Left kidney (tissue), 2 donors: Measurements from ENCODE around the gene TCP10L. TPM values are rescaled to one million over a fixed set of nuclear protein-coding genes. Genes with fewer than 3 reads are reported as not detected.
"Not testable (repeated sequence)": the region's sequence is repeated elsewhere in the genome, so short reads cannot be mapped to it uniquely, and the experiment has no call there.

Experiments used
- DNase-seq: peaks from one replicate; pipeline ENCODE4 v3.0.0-alpha.2; 2013
- polyA plus RNA-seq: library from polyadenylated mRNA; unstranded; fragments of 120-200 nt; gene quantifications from one replicate; pipeline ENCODE4 v1.2.1, GENCODE V29; 2013; ENCODE audit not compliant: insufficient read length

TCP10L gene
- polyA plus RNA-seq, 1 donor: 2.0 TPM

- DNase-seq: no peak
These were observed 30.3 kb downstream of the TCP10L start for GRCh38 chr21:32554832-32555638.

DNA sequence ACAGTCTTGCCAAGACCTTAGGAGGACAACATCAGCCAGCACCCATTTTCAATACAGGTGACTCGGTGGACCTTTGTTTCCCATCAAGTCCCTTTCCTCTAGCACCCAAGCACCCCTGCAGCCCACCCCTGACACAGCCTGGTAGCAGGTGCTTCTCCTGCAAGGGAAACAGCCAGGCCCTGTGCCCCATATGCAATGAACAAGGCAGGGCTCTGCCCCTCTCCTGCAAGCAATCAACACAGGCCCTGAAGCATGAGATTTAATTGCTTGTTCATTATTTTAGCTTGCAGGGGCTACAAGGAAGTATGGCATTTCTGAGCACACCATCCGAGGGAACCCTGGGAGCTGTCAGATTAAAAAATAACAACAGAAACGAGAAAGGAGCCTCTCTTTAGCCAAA is 35.4 kb downstream of the TCP10L start:
- no peak for DNase-seq

DNA sequence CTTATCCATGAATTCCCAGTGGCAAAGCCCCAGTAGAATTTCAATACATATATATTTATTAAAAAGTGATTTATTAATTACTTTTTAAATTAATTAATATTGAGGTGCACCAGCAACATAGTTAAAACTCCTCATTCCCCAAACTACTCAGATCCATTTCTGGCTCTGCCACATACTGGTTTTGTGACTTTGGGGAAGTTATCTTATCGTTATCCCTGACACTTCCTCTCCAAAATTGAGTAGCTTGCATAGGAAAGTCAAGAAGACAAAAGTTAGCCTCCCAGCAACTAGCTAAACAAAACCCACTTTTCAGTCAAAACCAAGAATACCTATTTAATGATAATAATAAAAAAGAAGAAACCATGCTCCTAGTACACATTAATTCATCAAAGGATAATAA is 35.9 kb downstream of the TCP10L start:
- no peak for DNase-seq

- no peak for DNase-seq
These were observed 36.3 kb downstream of the TCP10L start for GRCh38 chr21:32548978-32549377.

GRCh38 chr21:32547018-32547417 is 38.3 kb downstream of the TCP10L start:
- no peak for DNase-seq

- no peak for DNase-seq
These were observed 39.3 kb downstream of the TCP10L start for GRCh38 chr21:32545948-32546441.

- DNase-seq: no peak
These were observed 40.6 kb downstream of the TCP10L start for GRCh38 chr21:32544697-32545096.

DNA sequence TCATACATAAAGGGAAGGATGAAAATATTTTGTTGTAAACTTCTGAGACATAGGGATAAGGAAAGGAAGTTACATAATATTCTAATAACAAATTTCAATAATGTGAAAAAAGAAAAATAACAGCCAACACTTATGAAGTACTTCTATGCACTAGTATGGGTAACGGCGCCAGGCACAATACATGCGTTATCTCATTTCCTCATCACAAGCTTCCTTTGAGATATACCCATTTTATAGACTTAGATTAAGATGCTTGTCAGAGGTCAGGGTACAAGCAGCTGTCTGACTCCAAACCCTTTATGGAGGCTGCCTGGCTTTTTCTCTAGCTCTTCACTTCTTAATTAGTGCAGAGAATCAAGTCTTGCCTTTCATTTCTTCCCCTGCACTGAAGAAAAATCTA is 41.3 kb downstream of the TCP10L start:
- no peak for DNase-seq

DNA sequence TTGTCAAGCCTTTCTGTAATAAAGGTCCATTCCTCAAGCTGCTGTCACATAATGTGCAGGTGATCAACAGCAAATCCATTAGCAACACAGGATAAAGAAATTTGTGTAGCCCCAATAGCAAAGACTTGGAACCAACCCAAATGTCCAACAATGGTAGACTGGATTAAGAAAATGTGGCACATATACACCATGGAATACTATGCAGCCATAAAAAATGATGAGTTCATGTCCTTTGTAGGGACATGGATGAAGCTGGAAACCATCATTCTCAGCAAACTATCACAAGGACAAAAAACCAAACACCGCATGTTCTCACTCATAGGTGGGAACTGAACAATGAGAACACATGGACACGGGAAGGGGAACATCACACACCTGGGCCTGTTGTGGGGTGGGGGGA is 42.3 kb downstream of the TCP10L start:
- DNase-seq: not testable (repeated sequence)

DNA sequence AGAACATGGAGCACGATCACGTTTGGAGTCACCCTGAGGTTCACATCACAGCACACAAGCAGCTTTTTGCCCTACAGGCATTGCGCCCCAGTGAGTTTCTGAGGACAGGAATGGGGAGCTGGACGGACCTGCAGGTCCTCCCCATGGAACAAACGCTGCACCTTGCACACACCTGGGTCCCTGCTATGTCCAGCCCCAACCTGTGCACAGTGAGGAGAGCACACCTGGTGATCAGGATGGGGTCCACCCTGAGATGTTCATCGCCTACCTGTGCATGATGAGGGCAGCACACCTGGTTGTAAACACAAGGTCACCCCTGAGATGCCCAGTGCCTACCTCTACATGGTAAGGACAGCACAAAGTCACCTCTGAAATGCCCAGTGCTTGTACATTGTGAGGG is 45.9 kb downstream of the TCP10L start:
- no peak for DNase-seq

DNA sequence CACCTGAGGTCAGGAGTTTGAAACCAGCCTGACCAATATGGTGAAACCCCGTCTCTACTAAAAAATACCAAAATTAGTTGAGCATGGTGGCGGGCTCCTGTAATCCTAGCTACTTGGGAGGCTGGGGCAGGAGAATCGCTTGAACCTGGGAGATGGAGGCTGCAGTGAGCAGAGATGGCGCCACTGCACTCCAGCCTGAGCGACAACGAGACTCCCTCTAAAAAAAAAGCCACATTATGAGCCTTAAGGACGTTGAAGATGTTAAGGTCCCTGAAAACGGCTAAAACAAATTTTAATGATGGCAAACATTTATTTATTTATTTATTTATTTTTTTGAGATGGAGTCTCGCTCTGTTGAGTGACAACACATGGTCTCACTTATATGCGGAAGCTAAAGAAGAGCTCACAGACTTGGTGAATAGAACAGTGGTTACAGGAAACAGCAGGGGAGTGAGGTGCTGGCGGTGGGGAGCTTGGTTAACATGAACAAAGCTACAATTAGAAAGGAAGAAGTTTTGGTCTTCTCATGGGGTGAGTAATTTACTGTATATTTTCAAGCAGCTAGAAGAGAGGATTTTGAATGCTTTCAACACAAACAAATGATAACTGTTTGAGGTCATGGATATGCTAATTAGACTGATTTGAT is 47.1 kb downstream of the TCP10L start:
- no peak for DNase-seq

DNA sequence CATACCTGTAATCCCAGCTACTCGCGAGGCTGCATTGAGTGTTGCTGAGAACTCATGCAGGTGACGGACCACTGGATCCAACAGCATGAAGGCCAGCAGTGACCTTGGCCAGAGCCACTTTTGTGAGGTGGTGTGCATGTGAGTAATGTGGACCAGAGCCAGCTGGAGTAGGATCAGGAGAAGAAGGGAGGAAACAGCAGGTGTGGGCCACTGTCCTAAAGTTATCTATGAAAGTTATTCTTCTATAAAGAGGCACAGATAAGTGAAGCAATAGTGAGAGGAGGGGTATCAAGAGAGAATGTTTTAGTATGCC is 47.8 kb downstream of the TCP10L start:
- DNase-seq: no peak

- no peak for DNase-seq
These were observed 49.7 kb downstream of the TCP10L start for GRCh38 chr21:32535612-32536011.

GRCh38 chr21:32534113-32534512 is 51.2 kb downstream of the TCP10L start:
- DNase-seq: no peak

DNA sequence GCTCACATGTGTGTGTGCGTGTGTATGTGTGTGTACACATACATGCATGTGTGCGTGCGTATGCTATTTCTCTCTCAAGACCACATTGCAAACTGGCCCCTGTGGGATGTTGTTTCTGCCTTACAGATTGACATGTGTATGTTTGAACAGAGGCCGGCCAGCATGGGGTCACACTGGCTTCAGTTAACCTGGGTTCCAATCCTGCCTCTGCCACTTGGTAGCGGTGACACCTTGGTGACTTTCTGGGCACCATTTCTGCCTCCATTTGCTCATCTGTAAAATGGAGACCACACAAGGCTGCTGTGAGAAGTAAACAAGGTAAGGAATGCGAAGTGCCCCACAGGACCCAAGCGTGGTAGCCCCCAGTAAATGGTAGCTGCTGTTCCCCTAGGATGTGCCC is 51.7 kb downstream of the TCP10L start:
- no peak for DNase-seq

DNA sequence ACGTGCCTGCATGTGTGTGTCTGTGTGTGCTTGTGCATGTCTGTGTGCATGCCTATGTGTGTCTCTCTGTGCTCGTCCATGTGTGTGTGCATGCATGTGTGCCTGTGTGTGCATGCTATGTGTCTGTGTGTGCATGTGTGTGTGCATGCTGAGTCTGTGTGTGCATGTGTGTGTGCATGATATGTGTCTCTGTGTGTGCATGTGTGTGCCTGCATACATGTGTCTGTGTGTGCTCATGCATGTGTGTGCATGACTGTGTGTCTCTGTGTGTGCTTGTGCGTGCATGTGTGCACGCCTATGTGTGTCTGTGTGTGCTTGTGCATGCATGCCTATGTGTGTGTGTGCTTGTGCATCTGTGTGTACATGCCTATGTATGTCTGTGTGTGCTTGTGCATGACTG is 52.3 kb downstream of the TCP10L start:
- no peak for DNase-seq

DNA sequence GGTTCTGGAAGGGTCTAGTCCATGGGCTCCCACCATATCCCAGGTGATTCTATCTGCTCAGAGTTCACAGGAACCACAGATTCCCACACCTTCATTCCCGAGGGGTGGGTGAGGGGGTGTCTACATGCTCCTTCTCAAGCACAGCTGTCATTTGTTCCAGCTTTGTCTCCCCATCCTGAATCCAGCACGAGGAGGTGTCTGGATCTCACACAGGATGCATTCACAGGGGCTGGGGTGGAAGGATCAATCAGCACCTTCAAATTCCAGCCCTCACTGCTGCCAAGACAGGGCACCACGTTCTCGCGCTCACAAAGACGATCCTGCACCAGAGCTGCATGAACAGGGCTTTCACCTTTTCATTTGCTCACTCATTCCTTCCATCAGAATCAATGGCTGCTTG is 52.7 kb downstream of the TCP10L start:
- DNase-seq: no peak

DNA sequence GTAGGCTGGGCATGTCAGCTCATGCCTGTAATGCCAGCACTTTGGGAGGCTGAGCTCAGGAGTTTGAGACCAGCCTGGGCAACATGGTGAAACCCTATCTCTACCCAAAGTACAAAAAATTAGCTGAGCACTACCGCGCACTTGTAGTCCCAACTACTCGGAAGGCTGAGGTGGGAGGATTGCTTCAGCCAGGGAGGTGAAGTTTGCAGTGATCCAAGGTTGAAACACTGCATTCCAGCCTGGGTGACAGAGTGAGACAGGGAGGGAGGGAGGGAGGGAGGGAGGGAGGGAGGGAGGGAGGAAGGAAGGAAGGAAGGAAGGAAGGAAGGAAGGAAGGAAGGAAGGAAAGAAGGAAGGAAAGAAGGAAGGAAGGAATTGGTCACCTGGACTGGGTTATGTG is 53.8 kb downstream of the TCP10L start:
- not testable (repeated sequence) for DNase-seq

GRCh38 chr21:32530809-32531208 is 54.5 kb downstream of the TCP10L start:
- DNase-seq: not testable (repeated sequence)

- DNase-seq: no peak
These were observed 55.6 kb downstream of the TCP10L start for GRCh38 chr21:32529679-32530078.

- DNase-seq: no peak
These were observed 60.0 kb downstream of the TCP10L start for GRCh38 chr21:32525282-32525681.

- DNase-seq: no peak
These were observed 61.2 kb downstream of the TCP10L start for GRCh38 chr21:32523988-32524719.
